OCI-LY3 (cell line): ENCODE data around the gene TACC2.

Experiments
- H2AFZ ChIP-seq: fragments of 200-600, 300-600 bp; shearing (Covaris generic); 2 replicates; pipeline ENCODE4 v1.6.0; 2014; ENCODE audit warnings: antibody characterized with exemption, low read depth, low read length
- H3K27ac ChIP-seq: fragments of 200-600, 300-600 bp; sonication (generic); 2 replicates; pipeline ENCODE4 v1.5.1; 2014; ENCODE audit warnings: mild to moderate bottlenecking, low read length, moderate library complexity, mixed read lengths
- H3K27me3 ChIP-seq: fragments of 200-600, 300-600 bp; sonication (generic); 2 replicates; pipeline ENCODE4 v1.6.1; 2014; ENCODE audit warnings: low read depth, low read length, mixed read lengths
- H3K36me3 ChIP-seq: fragments of 200-600, 300-600 bp; sonication (generic); replicated peaks from 2 replicates; pipeline ENCODE3; 2014; ENCODE audit warnings: low read depth, low read length, mixed read lengths
- H3K4me1 ChIP-seq: fragments of 300-600, 200-600 bp; sonication (generic); 2 replicates; pipeline ENCODE4 v1.6.1; 2014; ENCODE audit warnings: low read length, mixed read lengths
- H3K4me2 ChIP-seq: fragments of 200-600, 300-600 bp; sonication (generic); 2 replicates; pipeline ENCODE4 v1.6.1; 2014; ENCODE audit warnings: low read length, mixed read lengths
- H3K4me3 ChIP-seq: fragments of 300-600, 200-600 bp; sonication (generic); 2 replicates; pipeline ENCODE4 v1.5.1; 2014; ENCODE audit warnings: antibody characterized with exemption, mild to moderate bottlenecking, low read length, moderate library complexity
- H3K79me2 ChIP-seq: fragments of 300-600, 200-600 bp; shearing (Covaris generic); 2 replicates; pipeline ENCODE4 v1.6.1; 2014; ENCODE audit warnings: mild to moderate bottlenecking, low read length, mixed read lengths
- H3K9ac ChIP-seq: fragments of 300-600, 200-600 bp; shearing (Covaris generic); 2 replicates; pipeline ENCODE4 v1.6.0; 2014; ENCODE audit warnings: mild to moderate bottlenecking, low read length, moderate library complexity
- H3K9me3 ChIP-seq: fragments of 200-600, 300-600 bp; shearing (Covaris generic); 2 replicates; pipeline ENCODE4 v1.6.1; 2014; ENCODE audit warnings: low read length, mixed read lengths; ENCODE audit not compliant: insufficient read depth
- H4K20me1 ChIP-seq: fragments of 200-600, 300-600 bp; sonication (generic); 2 replicates; pipeline ENCODE4 v1.6.1; 2016; ENCODE audit warnings: low read length, mixed read lengths; ENCODE audit not compliant: insufficient read depth
- EZH2phosphoT487 ChIP-seq: fragments of 200-600 bp; shearing (Covaris generic); IDR thresholded peaks from 2 replicates; pipeline ENCODE4 v1.6.1; 2018; ENCODE audit warnings: antibody characterized with exemption, mixed run types, low read depth
- TF ChIP-seq, protein P1 (sequence below): fragments of 200-600, 300-600 bp; sonication (generic); IDR thresholded peaks from 2 replicates; pipeline ENCODE4 v1.5.1; 2014; ENCODE audit warnings: antibody characterized with exemption, low read length, low read depth

Gene TACC2

DNA sequence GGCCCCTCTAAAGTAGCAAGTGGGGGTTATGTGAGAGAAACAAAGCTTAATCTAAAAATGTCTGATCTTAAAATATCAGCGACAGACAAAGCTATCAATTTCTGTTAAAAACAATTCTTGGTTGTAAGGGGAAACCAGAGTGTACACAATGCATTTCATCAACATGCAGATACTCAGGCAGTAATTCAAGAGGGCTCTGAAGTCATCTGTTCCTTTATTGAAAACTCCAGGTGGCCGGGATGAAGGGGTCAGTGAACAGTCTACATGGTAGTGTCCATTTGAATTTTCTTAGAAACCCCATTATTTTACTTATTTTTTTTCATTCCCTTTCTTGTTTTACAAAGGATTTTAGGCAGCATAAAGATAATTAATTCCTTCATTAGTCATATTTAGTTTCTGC is 245.5 kb downstream of the TACC2 start:
- Histone ChIP-seq H4K20me1 (no peaks in the 10 kb centered on the region), H3K36me3 (no peaks in the 10 kb centered on the region)

DNA sequence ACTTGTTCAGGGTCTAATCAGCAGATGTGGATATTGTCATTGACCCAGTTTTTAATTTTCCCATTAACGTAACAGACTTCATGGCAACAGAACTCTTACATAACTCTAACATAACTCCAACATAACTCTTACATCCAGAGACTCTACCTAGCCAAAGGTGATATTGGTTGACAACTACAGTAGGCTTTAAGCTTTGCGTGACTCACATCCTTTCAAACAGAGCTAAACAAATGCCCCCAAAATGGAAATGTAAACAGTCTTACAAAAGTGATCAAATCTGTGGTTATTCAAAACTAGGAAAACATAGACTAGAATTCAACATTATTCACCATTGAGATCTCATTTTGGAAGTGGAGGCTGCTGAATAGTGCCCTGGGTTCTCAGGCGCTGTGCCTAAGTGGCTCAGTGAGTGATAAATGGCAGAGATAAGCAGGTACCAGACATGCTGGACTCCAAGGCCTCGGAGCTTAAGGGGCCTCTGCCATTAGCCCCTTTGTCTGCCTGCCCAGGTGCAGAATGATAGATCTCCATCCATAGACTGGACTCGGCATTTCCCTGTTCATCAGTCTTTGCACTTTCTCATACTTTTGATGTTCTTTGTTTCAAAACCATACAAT is 247.8 kb downstream of the TACC2 start:
- Histone ChIP-seq H3K36me3 (no peaks in the 10 kb centered on the region), H2AFZ (no peak overlapping the region), H3K27ac (no peak overlapping the region), H3K9ac (no peak overlapping the region), H4K20me1 (no peaks in the 10 kb centered on the region), H3K4me2 (no peak overlapping the region), H3K79me2 (no peaks in the 10 kb centered on the region), H3K4me3 (no peak overlapping the region), H3K27me3 (no peaks in the 10 kb centered on the region), H3K4me1 (no peaks in the 10 kb centered on the region), H3K9me3 (no peaks in the 10 kb centered on the region)
- no peak for TF ChIP-seq EZH2phosphoT487
- TF ChIP-seq, protein P1, sequence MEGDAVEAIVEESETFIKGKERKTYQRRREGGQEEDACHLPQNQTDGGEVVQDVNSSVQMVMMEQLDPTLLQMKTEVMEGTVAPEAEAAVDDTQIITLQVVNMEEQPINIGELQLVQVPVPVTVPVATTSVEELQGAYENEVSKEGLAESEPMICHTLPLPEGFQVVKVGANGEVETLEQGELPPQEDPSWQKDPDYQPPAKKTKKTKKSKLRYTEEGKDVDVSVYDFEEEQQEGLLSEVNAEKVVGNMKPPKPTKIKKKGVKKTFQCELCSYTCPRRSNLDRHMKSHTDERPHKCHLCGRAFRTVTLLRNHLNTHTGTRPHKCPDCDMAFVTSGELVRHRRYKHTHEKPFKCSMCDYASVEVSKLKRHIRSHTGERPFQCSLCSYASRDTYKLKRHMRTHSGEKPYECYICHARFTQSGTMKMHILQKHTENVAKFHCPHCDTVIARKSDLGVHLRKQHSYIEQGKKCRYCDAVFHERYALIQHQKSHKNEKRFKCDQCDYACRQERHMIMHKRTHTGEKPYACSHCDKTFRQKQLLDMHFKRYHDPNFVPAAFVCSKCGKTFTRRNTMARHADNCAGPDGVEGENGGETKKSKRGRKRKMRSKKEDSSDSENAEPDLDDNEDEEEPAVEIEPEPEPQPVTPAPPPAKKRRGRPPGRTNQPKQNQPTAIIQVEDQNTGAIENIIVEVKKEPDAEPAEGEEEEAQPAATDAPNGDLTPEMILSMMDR, result no peak

More for the DNA sequence above, 245.5 kb downstream of the TACC2 start:
- Histone ChIP-seq H3K27ac (no peak overlapping the region), H3K4me2 (no peak overlapping the region), H2AFZ (no peak overlapping the region), H3K9me3 (no peaks in the 10 kb centered on the region), H3K4me3 (no peak overlapping the region), H3K4me1 (no peaks in the 10 kb centered on the region), H3K27me3 (no peaks in the 10 kb centered on the region), H3K9ac (no peak overlapping the region), H3K79me2 (no peaks in the 10 kb centered on the region)
- TF ChIP-seq, protein P1, result no peak
- no peak for TF ChIP-seq EZH2phosphoT487

DNA sequence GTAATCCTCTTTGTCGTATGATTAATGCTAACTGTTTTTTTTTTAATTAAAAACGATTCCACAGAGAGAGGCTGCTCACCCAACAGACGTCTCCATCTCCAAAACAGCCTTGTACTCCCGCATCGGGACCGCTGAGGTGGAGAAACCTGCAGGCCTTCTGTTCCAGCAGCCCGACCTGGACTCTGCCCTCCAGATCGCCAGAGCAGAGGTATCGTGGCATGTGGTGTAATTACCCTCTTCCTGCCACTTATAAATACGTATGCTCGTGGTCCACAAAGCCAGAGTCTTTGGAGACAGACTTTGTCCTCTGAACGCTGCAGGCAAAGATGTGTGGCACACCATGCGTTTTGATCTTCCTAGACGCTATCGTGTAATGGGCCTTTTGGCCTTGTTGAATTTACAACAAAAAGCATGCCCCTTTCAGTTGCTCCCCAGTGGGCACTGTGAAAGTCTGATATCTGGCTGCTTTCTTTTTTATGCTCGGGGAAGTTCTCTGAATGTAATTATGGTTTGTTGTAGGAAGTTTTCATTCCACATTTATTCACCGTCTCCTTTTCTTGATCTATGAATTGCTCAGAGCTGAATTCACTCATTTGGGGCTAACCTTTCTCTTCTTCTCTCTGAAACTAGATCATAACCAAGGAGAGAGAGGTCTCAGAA is 248.5 kb downstream of the TACC2 start:
- no peak overlapping the region for H3K27ac ChIP-seq
- no peaks in the 10 kb centered on the region for H3K27me3 ChIP-seq
- no peaks in the 10 kb centered on the region for H3K4me1 ChIP-seq
- H2AFZ ChIP-seq, result no peak overlapping the region
- no peaks in the 10 kb centered on the region for H3K79me2 ChIP-seq
- no peak overlapping the region for H3K4me2 ChIP-seq
- no peaks in the 10 kb centered on the region for H3K9me3 ChIP-seq
- H3K36me3 ChIP-seq, result no peaks in the 10 kb centered on the region
- no peaks in the 10 kb centered on the region for H4K20me1 ChIP-seq
- no peak for TF ChIP-seq EZH2phosphoT487
- TF ChIP-seq, protein P1, result no peak
- H3K9ac ChIP-seq, result no peak overlapping the region
- no peak overlapping the region for H3K4me3 ChIP-seq

DNA sequence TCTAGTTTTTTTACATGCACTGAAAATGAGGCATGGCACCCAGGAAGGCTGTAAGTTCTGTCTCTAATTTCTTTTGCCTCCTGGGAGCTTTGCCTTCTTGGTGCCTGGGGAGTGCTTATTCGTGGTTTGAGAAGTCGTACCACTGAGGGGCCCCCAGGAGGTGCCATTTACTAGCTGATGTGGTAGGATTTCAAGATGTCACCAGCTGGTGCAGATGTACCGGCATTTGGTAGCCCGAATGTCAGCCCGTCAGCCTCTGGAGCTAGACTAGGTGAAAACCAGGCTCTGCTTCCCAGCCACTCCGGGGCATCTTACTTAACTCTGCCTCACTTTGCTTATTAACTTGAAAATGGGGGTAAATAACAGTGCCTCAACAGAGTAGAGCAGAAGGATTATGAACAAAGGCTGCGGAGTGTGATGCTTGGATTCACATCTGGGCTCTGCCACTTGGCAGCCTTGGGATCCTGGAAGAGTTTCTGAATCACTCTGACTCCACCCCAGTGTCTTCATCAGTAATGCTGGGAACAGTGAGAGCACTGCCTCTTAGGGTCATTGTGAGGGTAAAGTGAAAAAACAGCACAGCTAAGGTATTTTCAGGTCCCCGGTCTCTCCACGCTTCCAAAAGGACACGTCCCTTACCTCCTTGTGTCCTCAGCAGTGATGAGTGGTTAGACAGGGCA is 250.8 kb downstream of the TACC2 start:
- H3K9me3 ChIP-seq, result no peaks in the 10 kb centered on the region
- H3K79me2 ChIP-seq, result no peaks in the 10 kb centered on the region
- no peaks in the 10 kb centered on the region for H4K20me1 ChIP-seq
- no peaks in the 10 kb centered on the region for H3K4me1 ChIP-seq
- H3K9ac ChIP-seq, result no peak overlapping the region
- TF ChIP-seq, protein P1, result no peak
- no peak for TF ChIP-seq EZH2phosphoT487
- no peaks in the 10 kb centered on the region for H3K36me3 ChIP-seq
- H3K27me3 ChIP-seq, result no peaks in the 10 kb centered on the region; the same call in 1 of the 2 replicates
- no peak overlapping the region for H2AFZ ChIP-seq
- H3K4me2 ChIP-seq, result no peak overlapping the region
- no peak overlapping the region for H3K27ac ChIP-seq
- no peak overlapping the region for H3K4me3 ChIP-seq
